Gastrocnemius medialis (tissue), 4 donors: ENCODE results near the gene MRE11.

ENCODE experiments used
- POLR2A ChIP-seq, 2 donors: fragments of 450-650 bp; IDR thresholded peaks; one replicate each; pipeline ENCODE4 v1.6.1; 2017; ENCODE audit warnings: antibody characterized with exemption in 2 of 2, mild to moderate bottlenecking in 2 of 2, moderate library complexity in 2 of 2
- TF ChIP-seq, protein P1 (sequence below), 5 experiments: fragments of 450-650 bp in 3 of 5; fragments of 200-600 bp in 2 of 5; sonication (generic) in 2 of 5; IDR thresholded peaks in 4 of 5; conservative IDR thresholded peaks in 1 of 5; 1 replicate in 4 of 5; 2 replicates in 1 of 5; pipeline ENCODE4 v1.5.1; 2016 to 2019; ENCODE audit warnings: antibody characterized with exemption in 5 of 5, mild to moderate bottlenecking in 3 of 5, moderate library complexity in 3 of 5

DNA sequence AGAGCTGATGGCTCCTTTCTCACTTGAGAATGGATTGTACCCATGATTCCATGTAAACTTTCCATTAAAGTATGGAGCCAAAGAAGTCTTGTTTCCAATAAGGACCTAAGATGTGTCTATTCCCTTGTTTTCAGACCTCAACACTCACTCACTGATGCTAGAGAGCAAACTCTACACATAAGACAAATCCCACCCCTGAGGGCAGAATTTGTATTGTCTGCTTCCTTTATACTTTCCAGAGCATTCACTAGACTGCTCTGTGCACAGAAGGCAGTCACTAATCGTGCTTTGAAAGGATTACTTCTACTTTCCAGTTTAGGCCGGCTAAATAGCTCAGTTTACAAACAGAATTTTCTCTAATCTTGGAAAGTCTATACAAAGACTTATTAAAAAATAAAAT, 6.5 kb upstream of the MRE11 start:
- TF ChIP-seq, protein P1, sequence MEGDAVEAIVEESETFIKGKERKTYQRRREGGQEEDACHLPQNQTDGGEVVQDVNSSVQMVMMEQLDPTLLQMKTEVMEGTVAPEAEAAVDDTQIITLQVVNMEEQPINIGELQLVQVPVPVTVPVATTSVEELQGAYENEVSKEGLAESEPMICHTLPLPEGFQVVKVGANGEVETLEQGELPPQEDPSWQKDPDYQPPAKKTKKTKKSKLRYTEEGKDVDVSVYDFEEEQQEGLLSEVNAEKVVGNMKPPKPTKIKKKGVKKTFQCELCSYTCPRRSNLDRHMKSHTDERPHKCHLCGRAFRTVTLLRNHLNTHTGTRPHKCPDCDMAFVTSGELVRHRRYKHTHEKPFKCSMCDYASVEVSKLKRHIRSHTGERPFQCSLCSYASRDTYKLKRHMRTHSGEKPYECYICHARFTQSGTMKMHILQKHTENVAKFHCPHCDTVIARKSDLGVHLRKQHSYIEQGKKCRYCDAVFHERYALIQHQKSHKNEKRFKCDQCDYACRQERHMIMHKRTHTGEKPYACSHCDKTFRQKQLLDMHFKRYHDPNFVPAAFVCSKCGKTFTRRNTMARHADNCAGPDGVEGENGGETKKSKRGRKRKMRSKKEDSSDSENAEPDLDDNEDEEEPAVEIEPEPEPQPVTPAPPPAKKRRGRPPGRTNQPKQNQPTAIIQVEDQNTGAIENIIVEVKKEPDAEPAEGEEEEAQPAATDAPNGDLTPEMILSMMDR (IDR thresholded peaks at IDR 0.05 in 4 of 5, conservative IDR thresholded peaks at IDR 0.05 in 1 of 5) = no peak
- no peak for TF ChIP-seq POLR2A (IDR thresholded peaks at IDR 0.05)
